HG02571 (cell line): Measurements from ENCODE around the gene MRC1.

Experiments
- ATAC-seq: cut with Tn5 transposase; IDR thresholded peaks from one replicate; pipeline ENCODE4 v1.9.1; 2021; ENCODE audit warnings: mild to moderate bottlenecking, moderate library complexity; ENCODE audit not compliant: unreplicated experiment

MRC1 gene

GRCh38 chr10:17795083-17795482 is 14.1 kb upstream of the MRC1 start:
- no peak for ATAC-seq

- ATAC-seq: no peak
These were observed 13.1 kb upstream of the MRC1 start for GRCh38 chr10:17795813-17796594.

- ATAC-seq: no peak
These were observed 7.6 kb upstream of the MRC1 start for GRCh38 chr10:17801507-17801906.

- no peak for ATAC-seq
These were observed 6.8 kb upstream of the MRC1 start for GRCh38 chr10:17802350-17802749.

DNA sequence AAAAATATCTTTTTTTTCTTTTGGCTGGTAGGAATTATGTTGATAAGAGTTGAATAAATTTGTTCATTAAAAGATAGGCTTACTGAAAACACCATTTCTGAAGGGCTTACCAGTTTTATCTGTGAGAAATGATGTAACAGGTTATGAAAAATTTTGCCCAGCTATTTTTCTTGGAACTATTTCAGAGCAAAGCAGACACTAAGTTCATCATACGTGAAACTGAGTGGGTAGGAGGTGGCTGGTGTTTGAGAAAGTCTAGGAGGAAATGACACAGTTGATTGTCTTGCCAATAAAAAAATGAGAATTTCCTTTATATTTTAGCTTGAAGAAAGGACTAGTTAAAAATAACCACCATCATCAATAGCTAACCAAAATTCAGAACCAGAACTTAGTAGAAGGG is 6.2 kb upstream of the MRC1 start:
- ATAC-seq: no peak

DNA sequence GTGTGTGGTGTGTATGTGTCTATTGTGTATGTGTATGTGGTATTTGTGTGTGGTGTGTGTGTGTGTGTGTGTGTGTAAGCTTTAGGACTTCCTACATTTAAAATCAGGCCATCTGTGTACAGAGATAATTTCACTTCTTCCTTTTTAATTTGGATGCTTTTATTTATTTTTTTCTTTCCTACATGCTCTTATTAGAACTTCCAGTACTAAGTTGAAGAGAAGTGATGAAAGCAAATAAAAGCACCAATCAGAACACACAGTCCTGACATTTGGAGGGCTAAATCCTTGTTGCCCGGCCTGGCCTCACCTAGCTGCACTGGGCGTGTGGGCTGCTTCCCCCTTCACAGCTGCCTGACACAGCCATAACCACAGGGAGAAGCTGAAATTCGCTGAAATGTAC is 3.8 kb upstream of the MRC1 start:
- ATAC-seq: no peak

DNA sequence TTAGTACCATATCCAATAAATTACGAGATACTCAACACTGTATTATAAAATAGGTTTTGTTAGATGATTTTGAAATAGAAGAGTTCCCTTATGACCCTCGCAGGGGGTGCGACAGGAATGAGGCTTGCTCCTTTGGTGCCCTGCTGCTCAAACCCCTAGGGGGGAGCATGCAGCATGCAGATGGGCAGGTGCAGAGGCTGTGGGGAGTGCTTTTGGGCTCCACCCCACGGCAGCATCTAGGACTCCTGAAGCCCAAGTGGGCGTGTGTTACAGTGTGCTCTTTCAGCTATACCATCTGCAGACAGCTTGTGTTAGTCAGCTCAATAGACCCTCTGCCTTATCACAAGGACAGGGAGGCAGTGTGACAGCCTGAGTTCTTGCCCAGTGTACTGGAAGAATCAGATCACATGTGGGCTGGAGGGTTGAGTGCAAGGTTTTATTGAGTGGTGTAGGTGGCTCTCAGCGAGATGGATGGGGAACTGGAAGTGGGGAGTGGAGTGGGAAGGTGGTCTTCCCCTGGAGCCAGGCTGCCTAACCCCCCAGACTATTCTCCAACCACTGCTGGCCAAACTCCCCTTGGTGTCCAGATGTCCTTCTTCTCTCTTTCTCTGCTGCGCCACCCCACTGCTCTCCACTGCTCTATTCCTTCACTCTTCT is 3.1 kb upstream of the MRC1 start:
- ATAC-seq: no peak

- no peak for ATAC-seq
These were observed 2.2 kb downstream of the MRC1 start for GRCh38 chr10:17811146-17811865.

DNA sequence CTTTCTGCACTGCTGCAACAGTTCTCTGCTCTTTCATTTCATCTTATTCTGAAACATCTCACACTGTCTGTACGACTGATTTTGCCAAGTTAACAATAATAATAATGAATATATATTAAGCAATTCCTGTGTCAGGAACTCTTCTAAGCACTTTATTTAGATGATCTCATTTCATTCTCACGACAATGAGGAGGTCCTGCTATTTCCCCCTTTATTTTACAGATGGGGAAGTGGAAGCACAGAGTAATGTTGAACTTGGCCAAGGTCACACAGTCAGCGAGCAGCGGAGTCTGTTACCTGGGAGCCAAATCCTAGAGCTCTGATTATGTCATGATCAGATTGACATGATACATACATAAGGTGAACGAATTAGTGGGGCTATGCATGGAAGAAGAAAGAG is 5.8 kb downstream of the MRC1 start:
- no peak for ATAC-seq

GRCh38 chr10:17816199-17816598 is 7.1 kb downstream of the MRC1 start:
- no peak for ATAC-seq

- no peak for ATAC-seq
These were observed 8.2 kb downstream of the MRC1 start for GRCh38 chr10:17817316-17817715.

GRCh38 chr10:17817790-17818189 is 8.6 kb downstream of the MRC1 start:
- ATAC-seq: no peak

DNA sequence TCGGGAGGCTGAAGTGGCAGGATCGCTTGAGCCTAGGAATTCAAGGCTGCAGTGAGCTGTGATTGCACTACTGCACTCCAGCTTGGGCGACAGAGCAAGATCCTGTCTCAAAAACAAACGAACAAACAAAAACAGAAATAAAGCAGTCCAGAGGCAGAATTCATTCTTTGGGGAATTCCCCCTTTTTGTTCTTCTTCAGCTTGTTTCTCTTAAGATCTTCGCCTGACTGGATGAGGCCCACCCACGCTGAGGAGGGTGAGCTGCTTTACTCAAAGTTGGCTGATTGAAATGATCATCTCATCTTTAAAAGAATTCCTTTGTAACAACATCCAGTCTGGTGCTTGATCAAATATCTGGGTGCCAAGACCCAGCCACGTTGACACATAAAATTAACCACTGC is 10.7 kb downstream of the MRC1 start:
- ATAC-seq: no peak

DNA sequence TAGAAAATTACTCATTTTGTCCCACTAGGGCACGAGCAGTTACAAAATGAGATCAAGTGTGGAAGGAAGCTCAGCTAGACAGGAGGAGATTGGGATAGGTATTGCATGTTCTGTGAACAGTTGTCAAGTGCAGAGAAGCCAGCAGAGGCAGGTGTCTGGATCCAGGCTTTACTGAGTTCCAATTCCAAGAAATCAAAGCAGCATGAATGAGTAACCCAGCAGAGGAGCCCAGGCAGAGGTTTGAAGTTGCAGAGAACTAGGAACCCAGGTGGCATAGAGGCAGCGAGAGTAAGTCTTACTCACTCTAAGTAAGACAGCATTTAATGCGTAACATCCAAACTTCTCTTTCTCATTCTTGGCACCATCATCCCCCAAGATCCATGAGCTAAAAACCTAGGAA is 11.8 kb downstream of the MRC1 start:
- no peak for ATAC-seq

DNA sequence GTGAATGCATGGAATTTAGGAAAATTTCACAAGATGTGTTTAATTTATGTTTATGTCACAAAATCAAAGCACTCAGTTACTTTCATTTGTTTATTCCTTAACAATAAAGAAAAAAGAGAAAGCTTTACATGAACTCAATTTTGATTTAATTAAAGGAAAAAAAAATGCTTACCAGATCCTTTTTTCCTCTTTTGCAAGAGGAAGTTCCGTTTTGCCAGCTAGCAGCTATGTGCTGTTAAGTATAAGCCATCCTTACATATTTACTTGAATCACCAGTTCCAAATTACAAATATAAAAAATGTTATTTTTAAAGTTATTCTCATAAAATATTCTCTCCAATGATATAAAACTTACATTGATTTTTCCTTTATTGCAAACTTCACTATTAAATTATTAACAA is 12.7 kb downstream of the MRC1 start:
- no peak for ATAC-seq

- ATAC-seq: no peak
These were observed 22.2 kb downstream of the MRC1 start for GRCh38 chr10:17831341-17831740.

- no peak for ATAC-seq
These were observed 22.7 kb downstream of the MRC1 start for GRCh38 chr10:17831896-17832295.

DNA sequence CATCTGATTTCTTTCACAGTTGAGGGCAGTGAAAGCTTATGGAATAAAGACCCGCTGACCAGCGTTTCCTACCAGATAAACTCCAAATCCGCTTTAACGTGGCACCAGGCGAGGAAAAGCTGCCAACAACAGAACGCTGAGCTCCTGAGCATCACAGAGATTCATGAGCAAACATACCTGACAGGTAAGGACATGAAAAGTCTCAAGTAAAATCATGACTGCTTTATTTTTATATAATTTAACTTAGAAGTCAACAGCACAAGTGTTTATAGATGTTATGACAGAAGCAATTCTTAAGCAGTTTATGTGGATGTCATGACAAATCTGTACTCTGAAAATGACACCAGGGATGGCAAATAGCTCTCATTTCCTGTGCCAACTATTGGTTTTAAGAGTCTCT is 24.5 kb downstream of the MRC1 start:
- no peak for ATAC-seq

DNA sequence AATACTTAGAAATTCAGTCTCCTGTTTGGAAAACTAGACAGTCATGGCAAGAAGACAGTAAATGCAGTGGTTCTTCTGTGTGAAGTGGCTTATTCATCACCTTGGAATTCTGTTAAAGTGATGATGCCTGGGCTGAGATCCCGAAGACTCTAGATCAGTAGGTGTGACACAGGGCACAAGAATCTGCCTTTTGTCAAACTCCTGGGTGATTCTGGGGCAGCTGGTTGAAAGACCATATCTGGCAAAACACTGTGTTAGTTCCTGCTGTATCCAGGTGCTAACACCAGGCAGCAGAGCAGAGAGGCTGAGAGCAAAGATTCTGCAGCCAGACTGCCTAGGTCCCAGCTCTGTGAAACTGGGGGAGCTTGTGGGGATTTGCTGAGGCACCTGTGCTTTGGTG is 26.5 kb downstream of the MRC1 start:
- ATAC-seq: no peak

DNA sequence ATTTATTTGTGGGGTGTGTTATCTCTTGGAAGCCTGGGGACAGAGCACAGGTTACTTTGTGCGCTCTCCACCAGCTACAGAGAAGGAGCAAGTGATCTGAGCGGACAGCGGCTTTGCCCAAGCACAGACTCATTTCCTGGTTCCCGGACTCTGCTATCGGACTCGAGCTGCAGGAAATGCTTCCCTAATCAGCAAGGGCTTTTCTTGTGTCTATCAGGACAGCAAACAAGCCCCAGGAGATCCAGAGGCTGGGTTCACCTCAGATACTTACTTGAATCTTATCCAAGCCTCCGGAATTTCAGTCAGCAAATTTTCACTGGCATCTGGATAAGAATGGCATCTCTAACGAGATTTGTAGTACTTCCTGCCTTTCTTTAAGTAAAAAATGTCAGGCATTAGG is 27.8 kb downstream of the MRC1 start:
- no peak for ATAC-seq

- ATAC-seq: no peak
These were observed 29.0 kb downstream of the MRC1 start for GRCh38 chr10:17838080-17838648.

GRCh38 chr10:17841050-17841449 is 31.9 kb downstream of the MRC1 start:
- no peak for ATAC-seq
